Esophagus muscularis mucosa (tissue), 4 donors: Measurements from ENCODE around the gene GALNT14. TPM values are rescaled to one million over a fixed set of nuclear protein-coding genes. Genes with fewer than 3 reads are reported as not detected.

ENCODE experiments used
- DNase-seq: peaks from one replicate; pipeline ENCODE4 v3.0.0-alpha.2; 2017; ENCODE audit errors: extremely low spot score
- H3K27ac ChIP-seq, 4 donors: fragments of 200-600 bp; sonication (generic); replicated peaks in 1 of 4; 1 replicate in 3 of 4; 2 replicates in 1 of 4; pipeline ENCODE4 v1.5.1; 2016 to 2019; ENCODE audit warnings: mild to moderate bottlenecking in 1 of 4
- H3K27me3 ChIP-seq, 4 donors: fragments of 200-600 bp; sonication (generic); one replicate each; pipeline versions ENCODE4 v1.5.1 to v1.6.0; 2016 to 2019
- H3K36me3 ChIP-seq, 4 donors: fragments of 200-600 bp; sonication (generic); one replicate each; pipeline ENCODE4 v1.5.1; 2016 to 2019
- H3K4me1 ChIP-seq, 4 donors: fragments of 200-600 bp; sonication (generic); one replicate each; pipeline ENCODE4 v1.5.1; 2016 to 2019
- H3K4me3 ChIP-seq, 4 donors: fragments of 200-600 bp; sonication (generic); 1 replicate in 2 of 4; 2 replicates in 2 of 4; pipeline ENCODE4 v1.5.1; 2016 to 2019; ENCODE audit warnings: mild to moderate bottlenecking in 4 of 4, moderate library complexity in 1 of 4
- H3K9me3 ChIP-seq, 4 donors: fragments of 200-600 bp; sonication (generic); 1 replicate in 3 of 4; 2 replicates in 1 of 4; pipeline ENCODE4 v1.5.1; 2016 to 2019
- EP300 ChIP-seq: sonication (generic); formaldehyde crosslinking; IDR thresholded peaks from one replicate; pipeline ENCODE4 v1.6.1; 2017; ENCODE audit warnings: antibody characterized with exemption
- POLR2A ChIP-seq: fragments of 450-650 bp; IDR thresholded peaks from one replicate; pipeline ENCODE4 v1.6.1; 2017; ENCODE audit warnings: antibody characterized with exemption, moderate library complexity, mild to moderate bottlenecking, low read depth
- POLR2AphosphoS5 ChIP-seq, 2 donors: sonication (generic); formaldehyde crosslinking; IDR thresholded peaks; one replicate each; pipeline ENCODE4 v1.6.1; 2017; ENCODE audit warnings: antibody characterized with exemption in 2 of 2
- WGBS: methylation state at CpG from one replicate; pipeline ENCODE4 v1.1.5; 2018; 5-methylcytosine and 5-hydroxymethylcytosine counted together
- intact Hi-C: fragments of 100-400 bp; cut with DNase I; formaldehyde crosslinking; loops from one replicate; pipeline ENCODE4 v1.15.1; 2023
- total RNA-seq, 4 donors: library from RNA; depleted of rRNA; stranded (reverse); fragments of >200 nt; gene quantifications; one replicate each; pipeline versions ENCODE4 v1.1.0 to v1.2.1, GENCODE V29; 2016
- TF ChIP-seq, protein P1 (sequence below), 3 experiments: fragments of 200-600 bp in 2 of 3; fragments of 450-650 bp in 1 of 3; sonication (generic) in 2 of 3; IDR thresholded peaks; one replicate each; pipeline ENCODE4 v1.5.1; 2017 to 2019; ENCODE audit warnings: antibody characterized with exemption in 3 of 3, mild to moderate bottlenecking in 2 of 3, moderate library complexity in 1 of 3

GALNT14 gene
- total RNA-seq, 4 donors from 2014 or later: 0.33 to 1.0 (median 0.80) TPM; not detected in 1

DNA sequence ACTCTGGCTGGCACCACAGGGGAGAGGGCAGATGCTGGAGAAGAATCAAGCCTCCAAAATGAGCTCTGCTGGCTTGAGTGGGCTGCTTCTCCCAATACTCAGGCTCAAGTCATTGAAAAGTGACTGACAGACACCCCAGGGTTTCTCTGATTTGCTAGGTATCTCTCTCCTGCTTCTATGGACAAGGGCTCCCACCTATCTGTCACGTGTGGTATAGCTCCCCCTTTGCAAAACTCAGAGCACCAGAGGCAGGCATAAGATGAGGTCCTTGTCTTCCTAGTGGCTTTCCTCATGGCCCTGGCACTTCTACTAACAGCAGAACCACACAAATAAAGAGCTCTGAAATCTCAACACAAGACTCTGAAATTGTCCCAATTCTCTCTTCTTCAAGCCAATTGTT lies 105.2 kb downstream of the GALNT14 start:
- Histone ChIP-seq H3K9me3 (peaks cover 0 to 22% (median 21%) of the 10 kb centered on the region in 4 donors), H3K27me3 (no peaks in the 10 kb centered on the region), H3K4me1 (no peaks in the 10 kb centered on the region), H3K4me3 (no peak overlapping the region), H3K27ac (no peak overlapping the region), H3K36me3 (no peaks in the 10 kb centered on the region)
- 10% methylated on average over 1 of the region's 1 CpG for WGBS
- no peak for DNase-seq
- no peak for TF ChIP-seq POLR2A
- TF ChIP-seq, protein P1, sequence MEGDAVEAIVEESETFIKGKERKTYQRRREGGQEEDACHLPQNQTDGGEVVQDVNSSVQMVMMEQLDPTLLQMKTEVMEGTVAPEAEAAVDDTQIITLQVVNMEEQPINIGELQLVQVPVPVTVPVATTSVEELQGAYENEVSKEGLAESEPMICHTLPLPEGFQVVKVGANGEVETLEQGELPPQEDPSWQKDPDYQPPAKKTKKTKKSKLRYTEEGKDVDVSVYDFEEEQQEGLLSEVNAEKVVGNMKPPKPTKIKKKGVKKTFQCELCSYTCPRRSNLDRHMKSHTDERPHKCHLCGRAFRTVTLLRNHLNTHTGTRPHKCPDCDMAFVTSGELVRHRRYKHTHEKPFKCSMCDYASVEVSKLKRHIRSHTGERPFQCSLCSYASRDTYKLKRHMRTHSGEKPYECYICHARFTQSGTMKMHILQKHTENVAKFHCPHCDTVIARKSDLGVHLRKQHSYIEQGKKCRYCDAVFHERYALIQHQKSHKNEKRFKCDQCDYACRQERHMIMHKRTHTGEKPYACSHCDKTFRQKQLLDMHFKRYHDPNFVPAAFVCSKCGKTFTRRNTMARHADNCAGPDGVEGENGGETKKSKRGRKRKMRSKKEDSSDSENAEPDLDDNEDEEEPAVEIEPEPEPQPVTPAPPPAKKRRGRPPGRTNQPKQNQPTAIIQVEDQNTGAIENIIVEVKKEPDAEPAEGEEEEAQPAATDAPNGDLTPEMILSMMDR (IDR thresholded peaks at IDR 0.05): no peak
- intact Hi-C loops: no loop called here

DNA sequence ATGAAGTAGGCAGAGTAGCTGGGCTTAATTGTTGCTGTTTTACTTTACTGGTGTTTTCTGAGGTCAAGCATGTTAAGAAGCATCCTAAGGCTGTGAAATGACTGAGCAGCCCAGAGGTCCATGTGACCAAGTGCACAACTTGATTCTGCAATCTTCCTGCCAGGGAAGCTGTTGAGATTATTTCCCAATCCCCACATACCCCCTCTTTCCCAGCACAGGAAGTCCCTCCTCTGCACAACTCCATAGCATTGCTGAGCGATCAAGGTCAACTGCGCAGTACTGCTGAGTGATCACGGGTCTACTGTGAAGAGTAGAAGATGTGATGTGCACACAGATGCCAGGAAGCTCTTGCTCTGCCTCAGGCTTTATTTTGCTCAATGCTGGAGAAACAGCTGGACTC lies 105.8 kb downstream of the GALNT14 start:
- TF ChIP-seq POLR2A: no peak
- TF ChIP-seq, protein P1 (IDR thresholded peaks at IDR 0.05): no peak
- TF ChIP-seq EP300: no peak
- Histone ChIP-seq H3K9me3 (peaks cover 0 to 18% (median 18%) of the 10 kb centered on the region in 4 donors), H3K4me3 (no peak overlapping the region), H3K4me1 (no peaks in the 10 kb centered on the region), H3K36me3 (no peaks in the 10 kb centered on the region), H3K27me3 (no peaks in the 10 kb centered on the region), H3K27ac (no peak overlapping the region)
- WGBS: 83% methylated on average over 2 of the region's 3 CpGs
- intact Hi-C loops: no loop called here
- DNase-seq: no peak

DNA sequence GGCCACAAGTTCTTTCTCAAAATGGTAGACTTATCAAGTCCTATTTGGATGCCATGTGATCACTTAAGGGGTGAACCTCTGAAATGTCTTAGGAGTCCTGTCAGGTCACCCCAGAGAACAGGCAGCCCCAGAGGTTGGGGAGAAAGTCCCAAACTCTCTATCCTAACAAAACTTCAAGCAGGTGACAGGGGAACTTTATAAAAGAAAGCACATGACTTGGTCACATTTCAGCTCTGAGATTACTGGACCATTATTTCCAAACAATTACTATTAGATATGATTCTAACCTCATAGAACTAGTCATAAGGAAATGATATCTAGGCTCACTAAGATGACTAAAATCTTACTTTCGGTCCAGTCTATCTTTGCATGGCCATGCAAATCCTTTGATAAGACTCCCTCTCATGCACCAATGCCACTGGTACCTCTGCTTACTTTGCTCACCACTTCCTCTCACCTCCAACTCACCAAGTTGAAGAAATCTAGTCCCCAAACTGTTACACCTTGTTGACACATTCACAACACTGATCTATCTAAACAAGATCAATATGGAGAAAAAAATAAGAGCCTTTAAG lies 107.0 kb downstream of the GALNT14 start:
- Histone ChIP-seq H3K36me3 (no peaks in the 10 kb centered on the region), H3K4me1 (no peaks in the 10 kb centered on the region), H3K27me3 (no peaks in the 10 kb centered on the region), H3K4me3 (no peak overlapping the region), H3K9me3 (peaks cover 0 to 7% (median 5%) of the 10 kb centered on the region in 4 donors), H3K27ac (no peak overlapping the region)
- no peak for DNase-seq
- TF ChIP-seq POLR2AphosphoS5 (IDR thresholded peaks at IDR 0.05) (no peak), POLR2A (no peak), EP300 (no peak)
- TF ChIP-seq, protein P1 (IDR thresholded peaks at IDR 0.05): no peak
- WGBS: 25% methylated on average over 1 of the region's 1 CpG
- intact Hi-C loops: no loop called here

DNA sequence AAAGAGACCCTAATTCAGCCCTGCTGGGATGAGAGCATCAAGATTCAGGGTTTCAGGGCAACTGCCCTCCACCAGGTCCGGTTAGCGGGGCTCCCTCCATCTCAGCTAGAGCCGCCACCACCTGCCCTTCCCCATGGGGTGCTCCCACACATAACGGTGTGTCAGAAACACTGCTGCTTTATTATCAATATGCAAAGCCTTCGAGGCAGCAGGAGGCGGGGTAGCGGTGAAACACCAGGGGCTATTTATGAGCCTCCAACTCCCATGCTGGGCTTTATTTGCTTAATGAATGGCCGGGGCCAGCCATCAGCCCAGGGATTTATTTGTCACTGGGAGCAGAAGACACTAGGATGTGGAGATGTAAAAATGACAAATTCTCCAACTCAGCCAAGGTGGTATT lies 109.8 kb downstream of the GALNT14 start:
- Histone ChIP-seq H3K4me3 (no peak overlapping the region), H3K36me3 (no peaks in the 10 kb centered on the region), H3K9me3 (no peaks in the 10 kb centered on the region), H3K4me1 (no peaks in the 10 kb centered on the region), H3K27ac (no peak overlapping the region), H3K27me3 (no peaks in the 10 kb centered on the region)
- intact Hi-C loops: no loop called here
- no peak for DNase-seq
- TF ChIP-seq, protein P1 (IDR thresholded peaks at IDR 0.05): no peak
- TF ChIP-seq POLR2AphosphoS5 (IDR thresholded peaks at IDR 0.05) (no peak), POLR2A (no peak)
- WGBS: 44% methylated on average over 8 of the region's 8 CpGs

DNA sequence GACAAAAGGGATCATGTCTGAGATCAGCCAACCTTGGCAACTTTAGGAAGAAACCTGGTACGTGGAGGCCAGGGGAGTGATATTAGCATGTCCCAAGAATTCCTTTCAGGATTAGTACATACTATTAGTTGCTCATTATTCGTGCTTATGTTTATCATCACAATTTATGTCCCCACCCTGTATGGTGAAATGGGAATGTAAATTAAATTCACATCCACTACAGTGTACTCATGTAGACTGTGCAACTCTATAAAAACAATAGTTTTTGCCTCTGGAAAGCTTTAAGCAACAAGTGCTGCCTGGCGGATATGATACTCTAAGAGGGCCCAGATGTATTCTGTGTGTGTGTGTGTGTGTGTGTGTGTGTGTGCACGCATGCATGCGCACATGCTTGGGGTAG lies 110.7 kb downstream of the GALNT14 start:
- H3K4me1 ChIP-seq: no peaks in the 10 kb centered on the region
- TF ChIP-seq, protein P1 (IDR thresholded peaks at IDR 0.05): no peak
- TF ChIP-seq POLR2AphosphoS5 (IDR thresholded peaks at IDR 0.05) (no peak), EP300 (no peak), POLR2A (no peak)
- no peaks in the 10 kb centered on the region for H3K36me3 ChIP-seq
- no peaks in the 10 kb centered on the region for H3K9me3 ChIP-seq
- H3K27ac ChIP-seq: no peak overlapping the region
- H3K27me3 ChIP-seq: no peaks in the 10 kb centered on the region
- no peak for DNase-seq
- WGBS: 83% methylated on average over 5 of the region's 5 CpGs
- no peak overlapping the region for H3K4me3 ChIP-seq
- intact Hi-C loops: no loop called here
